ENCODE measurements around the gene CDK4. TPM values are rescaled to one million over a fixed set of nuclear protein-coding genes. Genes with fewer than 3 reads are reported as not detected.
"Not testable (repeated sequence)": the region's sequence is repeated elsewhere in the genome, so short reads cannot be mapped to it uniquely, and the experiment has no call there.

Gene CDK4
- total RNA-seq, 1 donor from 2014 or later, result 46.3 TPM

DNA sequence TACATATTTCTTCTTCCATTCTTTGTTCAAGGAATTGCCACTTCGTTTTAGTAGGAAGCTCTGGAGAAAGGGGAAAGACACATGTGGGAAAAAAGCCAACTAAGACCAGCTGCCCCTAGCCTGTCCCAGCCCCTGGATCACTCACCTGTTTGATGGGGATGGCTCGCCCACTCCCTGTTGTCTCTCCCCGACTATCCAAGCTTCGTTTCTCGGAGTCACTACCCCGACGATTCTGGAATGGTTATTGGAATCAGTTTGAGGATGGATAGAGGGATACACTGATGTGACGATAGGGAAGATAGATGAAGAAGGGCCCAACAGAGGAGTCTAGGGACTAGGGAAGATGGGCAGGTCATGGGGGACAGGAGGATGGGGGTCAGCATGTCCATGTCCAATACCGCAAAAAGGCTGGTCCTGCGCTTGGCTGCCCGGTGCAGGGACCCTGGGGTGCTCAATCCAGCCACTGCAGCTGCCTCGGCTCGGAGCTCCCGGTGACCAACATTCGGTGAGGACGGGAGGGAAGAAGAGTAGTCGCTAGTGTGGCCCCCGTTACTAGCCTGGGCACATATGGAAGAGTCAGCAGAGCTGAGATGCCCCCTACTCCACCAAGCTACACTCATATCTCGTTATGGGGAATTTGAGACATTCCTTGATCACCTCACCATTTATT, 20.6 kb downstream of the CDK4 start:
- no peak for DNase-seq (ENCODE audit: low spot score)
- intact Hi-C loops (cut with DNase I), result no loop called here

DNA sequence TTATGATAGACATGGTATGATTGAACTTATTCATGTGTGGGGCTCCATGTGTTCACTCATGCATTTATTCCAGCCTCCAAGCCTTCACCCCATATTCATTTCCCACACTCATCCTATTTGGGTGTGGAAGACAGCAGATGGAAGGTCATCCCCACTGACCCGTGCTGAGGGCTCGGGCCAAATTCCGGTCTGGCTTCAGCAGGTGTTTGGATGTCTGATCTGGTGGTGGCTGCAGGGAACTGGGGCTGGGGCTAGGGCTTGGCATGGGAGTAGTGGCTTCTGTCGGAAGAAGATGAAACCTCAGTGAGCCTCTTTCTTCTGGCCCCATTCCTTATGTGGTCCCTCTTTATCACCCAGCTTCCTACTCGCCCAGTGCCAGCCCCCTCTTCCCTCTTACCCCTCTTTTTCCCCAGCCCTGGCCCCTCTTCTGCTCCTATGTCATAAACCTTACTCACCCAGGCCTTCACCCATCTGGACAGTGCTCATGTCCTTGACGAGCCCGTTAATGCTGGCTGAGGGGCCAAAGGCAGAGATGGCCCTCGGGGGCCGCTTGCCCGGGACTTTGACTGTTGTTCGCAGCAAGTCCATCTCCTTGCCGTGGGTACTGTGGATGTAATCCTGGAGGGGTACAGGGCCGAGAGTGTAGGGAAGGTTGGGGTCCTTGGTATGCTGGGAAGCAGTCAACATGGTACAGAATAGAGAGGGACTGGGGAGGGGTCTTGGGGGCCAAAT, 21.6 kb downstream of the CDK4 start:
- no peak for DNase-seq (ENCODE audit: low spot score)
- intact Hi-C loops (cut with DNase I), result no loop called here

DNA sequence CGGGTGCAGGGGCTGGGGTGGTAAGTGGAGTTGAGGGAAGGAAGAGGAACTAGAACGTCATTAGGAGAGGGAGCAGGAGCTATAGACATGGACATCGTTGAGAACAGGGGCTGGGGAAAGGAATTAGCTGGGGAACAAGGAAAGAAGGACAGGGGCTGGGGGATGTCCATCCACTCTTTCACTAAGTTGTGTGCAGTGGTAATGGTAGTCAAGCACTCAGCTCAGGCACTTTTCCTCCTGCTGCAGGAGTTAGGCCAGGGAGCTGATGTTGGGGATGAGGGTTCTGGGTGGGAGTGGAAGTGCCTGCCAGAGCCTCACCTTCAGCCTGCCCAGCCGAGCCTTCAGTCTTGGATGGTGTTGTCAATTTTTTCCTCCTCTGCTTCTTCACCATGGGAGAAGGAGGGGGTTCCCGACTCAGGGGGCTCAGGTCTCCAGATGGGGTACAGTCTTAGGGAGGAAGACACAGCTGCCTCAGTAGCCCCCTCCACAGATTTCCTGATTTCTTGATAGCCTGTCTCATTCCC, 22.7 kb downstream of the CDK4 start:
- no peak for DNase-seq (ENCODE audit: low spot score)
- intact Hi-C loops (cut with DNase I), result no loop called here

DNA sequence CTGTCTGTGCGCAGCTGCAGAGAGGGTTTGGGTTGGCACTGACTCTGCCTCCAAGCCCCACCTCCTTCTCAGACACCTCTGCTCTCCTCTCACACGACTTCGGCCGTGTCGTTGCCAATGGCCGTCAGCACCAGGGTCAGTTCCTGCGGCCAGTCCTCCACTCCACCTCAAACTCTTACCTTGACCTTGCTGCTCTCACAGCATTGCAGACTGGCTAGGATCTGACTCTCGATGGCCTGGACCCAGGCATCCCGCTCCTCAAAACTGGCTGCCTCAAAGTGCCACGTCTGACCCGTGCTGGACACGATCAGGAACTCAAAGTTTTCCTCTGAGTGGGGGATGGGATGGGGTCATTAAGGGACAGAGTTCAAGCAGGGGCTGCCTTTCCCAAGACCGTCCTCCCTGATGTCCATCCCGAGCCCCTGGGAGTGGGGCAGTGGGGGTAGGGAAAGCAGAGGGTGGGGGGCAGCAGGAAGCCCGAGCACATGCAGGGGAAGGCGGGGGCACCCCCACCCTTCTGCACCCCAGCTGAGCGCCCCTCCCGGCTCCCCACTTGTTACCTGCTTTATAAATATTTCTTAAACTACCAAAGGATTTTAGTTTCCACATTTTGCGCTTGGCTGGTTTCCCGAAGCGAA, 24.2 kb downstream of the CDK4 start:
- DNase-seq (ENCODE audit: low spot score), result no peak
- intact Hi-C loops (cut with DNase I), result no loop called here

DNA sequence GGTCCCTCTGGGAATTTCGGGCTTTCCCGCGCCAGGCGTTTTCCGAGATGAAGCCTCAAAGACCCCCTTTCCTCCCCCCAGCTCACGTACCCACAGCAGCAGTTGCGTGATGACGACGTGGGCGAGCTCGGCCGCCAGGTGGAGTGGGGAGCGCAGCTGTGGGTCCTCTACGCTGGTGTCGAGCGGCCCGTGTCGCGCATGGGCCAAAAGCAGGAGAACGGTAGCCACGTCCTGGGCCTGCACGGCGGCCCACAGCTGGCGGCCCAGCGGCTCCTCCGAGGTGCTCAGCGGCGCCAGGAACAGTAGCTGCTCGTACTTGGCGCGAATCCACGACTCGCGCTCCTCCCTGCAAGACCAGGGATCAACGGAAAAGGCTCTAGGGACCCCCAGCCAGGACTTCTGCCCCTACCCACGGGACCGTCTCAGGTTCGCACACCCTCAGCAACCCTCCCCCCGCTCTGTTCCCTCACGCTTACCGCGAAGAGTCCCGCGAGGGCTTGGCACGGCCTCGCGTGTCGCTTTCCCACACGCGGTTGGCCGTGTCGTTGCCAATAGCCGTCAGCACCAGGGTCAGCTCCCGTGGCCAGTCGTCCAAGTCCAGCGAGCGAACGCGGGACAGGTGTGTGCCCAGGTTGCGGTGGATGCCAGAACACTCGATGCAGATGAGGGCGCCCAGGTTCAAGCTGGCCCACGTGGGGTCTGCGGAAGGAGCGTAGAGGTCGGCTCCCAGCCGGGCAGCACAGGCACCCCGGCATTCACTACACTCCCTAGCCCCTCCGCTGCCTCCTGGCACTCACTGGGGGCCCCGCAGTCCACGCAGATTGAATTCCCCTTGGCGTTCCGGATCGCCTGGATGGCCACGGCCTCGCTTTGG, 25.0 kb downstream of the CDK4 start:
- no peak for DNase-seq (ENCODE audit: low spot score)
- intact Hi-C loops (cut with DNase I), result no loop called here

DNA sequence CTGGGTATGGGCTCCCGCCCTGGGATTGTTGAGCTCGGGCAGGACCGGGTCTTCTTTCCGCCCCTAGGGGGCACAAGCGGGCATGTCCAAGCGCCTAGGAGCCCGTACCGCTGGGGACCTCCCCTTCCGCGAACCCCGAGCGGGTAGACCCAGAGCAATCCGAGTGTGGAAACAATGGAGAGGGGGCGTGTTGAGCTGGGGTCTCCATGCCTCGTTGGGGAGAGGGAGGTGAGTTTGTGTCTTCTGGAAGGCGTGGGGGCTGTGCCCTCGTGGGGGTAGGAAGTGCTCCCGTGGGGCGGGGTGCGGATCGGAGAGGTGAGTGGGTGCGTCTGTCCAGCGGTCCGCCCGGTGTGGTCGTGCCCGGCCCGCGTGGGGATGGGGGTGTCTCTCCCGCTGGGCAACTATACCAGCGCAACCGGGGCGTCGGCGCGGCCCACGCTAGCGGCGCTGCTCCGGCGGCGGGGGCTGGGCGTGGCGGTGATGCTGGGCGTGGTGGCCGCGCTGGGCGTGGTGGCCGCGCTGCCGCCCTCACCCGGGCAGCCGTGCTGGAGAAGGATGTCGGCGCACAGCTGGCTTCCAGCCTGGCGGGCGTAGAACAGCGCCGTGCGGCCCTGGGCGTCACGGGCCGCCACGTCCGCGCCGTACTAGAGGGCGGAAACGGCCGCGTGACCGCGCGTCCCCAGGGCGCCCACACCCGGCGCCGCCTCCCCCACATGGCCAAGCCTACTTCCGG, 25.8 kb downstream of the CDK4 start:
- DNase-seq (ENCODE audit: low spot score), result no peak
- intact Hi-C loops (cut with DNase I), result no loop called here

DNA sequence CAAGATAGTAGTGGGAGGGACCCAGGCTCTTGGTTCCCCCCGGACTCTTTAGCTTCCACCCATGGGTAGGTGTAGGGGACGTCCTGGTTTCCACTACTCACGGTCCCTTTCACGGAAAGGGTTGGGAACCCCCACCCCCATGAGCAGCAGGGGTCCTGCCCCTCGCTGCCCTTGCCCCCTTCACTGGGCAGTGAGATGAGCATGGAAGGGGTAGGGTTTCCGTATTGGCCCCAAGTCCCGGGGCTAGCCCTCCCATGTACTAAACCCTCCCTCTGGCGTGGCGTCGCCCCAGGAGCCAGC, 26.3 kb downstream of the CDK4 start:
- intact Hi-C loops (cut with DNase I), result no loop called here
- no peak for DNase-seq (ENCODE audit: low spot score)

DNA sequence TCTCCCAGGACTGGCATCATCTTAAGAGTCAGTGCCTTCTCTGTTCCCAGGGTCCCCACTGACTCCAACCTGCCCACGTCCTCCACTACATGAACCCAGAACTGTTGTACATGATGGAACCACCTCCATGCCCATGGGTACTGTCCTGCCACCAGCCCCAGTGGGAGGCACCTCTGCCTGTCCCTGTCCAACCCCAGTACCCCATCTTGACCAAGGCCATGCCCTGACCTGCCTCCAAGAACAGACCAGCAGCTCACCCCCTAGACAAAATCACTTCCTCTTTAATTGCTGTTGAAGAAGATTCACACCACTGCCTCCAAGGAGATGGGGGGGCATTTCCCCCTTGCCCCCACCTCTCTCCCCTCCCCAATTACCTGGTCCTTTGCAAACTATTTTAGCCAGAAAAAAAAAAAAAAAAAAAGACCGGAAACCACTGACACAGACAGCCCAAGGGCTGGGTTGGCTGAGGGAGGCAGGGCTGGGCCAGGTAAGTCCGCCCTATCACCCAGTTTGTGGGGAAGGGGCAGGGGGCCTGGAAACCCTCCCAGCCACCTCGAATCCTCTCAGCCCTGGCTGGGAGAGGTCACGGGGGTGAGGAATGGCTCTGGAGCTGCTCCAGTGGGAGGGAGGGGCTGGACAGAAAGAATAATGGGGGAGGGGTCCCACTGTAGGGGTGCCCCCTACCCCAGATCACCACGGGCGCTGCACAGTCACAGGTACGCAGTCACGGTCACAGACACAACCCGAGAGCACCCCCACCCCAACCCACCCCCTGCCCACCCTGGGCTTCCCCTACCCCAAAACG, 27.0 kb downstream of the CDK4 start:
- no peak for DNase-seq (ENCODE audit: low spot score)

DNA sequence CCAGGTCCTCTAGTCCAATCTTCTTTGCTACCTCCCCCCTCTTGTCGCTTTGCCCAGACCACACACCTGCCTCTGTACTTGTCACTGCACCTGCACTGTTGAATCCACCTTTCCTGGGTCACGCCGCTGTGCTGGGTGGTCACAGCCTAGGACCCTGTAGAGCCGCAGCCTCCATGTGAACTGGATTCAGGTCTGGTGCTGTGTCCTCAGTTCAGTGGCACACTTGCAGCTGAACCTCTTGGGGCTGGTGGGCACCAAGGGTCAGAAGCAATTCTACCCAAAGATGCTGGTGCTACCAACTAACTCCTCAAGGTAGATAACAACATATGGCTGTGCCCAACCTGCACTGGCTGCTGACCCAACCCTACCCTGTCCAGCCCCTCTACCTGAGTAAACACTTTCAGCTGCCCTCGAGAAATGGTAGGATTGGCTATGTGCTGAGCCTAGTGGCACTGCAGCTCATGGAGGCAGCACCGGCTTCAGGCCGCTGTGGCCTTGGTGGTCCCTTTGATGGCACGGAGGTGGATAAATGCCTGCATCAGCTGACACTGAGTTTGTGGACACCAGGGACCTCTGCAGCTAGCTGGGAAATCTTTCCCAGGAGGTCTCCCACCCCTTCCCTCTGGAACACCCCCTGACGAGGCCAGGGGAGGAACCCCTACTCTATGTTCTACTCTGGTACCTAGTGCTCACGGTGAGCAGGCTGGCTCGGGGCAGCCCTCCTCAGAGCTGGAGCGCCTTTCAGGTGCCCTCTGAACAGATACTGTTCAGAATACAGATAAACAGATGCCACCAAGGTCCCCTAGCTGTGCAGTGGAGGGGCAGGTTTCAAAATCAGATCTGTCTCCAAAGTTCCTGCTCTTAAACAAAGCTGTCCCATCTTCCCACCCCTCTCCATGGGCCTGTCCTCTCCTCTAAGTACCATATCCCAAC, 27.8 kb downstream of the CDK4 start:
- intact Hi-C loops (cut with DNase I), result no loop called here
- no peak for DNase-seq (ENCODE audit: low spot score)

More for the DNA sequence above, 27.0 kb downstream of the CDK4 start:
- intact Hi-C loops (cut with DNase I), result no loop called here

DNA sequence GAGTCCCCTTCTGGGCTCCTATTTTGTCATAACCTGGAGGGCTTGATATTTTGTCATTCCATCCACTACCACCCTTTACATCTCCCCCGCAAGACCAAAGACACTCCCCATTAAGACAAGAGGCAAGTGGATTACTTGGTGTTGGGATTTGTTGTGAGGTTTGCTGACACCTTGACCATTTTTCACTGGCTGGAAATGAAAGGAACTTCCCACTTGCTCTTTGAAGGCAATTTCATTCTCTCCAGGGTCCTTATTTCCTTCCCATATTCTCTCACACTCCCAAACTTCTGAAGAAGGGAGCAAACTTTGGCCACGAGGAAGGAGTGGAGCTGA, 28.5 kb downstream of the CDK4 start:
- intact Hi-C loops (cut with DNase I), result no loop called here
- no peak for DNase-seq (ENCODE audit: low spot score)

DNA sequence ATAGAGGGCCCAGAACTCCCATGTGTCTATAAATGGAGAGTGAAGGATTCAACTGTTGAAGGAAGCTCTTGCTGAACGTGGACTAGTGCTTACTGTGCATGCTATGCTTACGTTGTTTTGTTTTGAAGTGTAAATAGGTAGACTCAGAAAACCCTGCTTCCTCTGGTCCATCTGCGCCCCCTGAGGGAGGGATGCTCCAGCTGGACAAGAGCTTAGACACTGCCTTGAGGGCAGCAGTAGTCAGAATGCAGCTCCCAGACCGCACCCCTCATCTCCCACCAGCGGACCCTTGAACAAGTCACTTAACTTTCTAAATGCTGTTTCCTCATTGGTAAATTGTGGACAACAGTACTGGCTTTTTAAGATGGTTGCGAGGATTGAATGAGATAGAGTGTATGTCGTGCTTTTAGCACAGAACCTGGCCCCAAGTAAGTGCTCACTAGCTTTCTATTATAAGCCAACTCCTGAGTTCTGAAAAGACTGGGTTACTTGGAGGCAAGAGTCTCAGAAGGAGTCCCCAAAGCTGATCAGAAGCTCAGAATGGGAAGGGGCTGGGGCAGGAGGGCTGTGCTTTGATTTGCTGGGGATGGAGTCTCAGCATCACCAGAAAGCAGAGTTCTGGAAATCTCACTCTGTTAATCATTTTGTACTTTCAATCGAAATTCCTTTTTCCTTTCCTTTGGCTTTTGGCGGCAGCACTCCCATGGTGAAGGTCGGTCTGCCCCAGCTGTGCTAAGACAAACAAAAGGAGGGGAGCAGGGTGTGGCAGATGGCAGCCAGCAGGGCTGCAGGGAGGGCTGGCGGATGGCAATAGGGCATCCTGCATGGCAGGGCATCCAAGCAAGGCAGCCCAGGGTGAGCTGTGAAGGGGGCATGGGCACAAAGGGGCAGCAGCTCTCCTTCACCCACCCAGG, 29.1 kb downstream of the CDK4 start:
- intact Hi-C loops (cut with DNase I), result no loop called here
- no peak for DNase-seq (ENCODE audit: low spot score)

DNA sequence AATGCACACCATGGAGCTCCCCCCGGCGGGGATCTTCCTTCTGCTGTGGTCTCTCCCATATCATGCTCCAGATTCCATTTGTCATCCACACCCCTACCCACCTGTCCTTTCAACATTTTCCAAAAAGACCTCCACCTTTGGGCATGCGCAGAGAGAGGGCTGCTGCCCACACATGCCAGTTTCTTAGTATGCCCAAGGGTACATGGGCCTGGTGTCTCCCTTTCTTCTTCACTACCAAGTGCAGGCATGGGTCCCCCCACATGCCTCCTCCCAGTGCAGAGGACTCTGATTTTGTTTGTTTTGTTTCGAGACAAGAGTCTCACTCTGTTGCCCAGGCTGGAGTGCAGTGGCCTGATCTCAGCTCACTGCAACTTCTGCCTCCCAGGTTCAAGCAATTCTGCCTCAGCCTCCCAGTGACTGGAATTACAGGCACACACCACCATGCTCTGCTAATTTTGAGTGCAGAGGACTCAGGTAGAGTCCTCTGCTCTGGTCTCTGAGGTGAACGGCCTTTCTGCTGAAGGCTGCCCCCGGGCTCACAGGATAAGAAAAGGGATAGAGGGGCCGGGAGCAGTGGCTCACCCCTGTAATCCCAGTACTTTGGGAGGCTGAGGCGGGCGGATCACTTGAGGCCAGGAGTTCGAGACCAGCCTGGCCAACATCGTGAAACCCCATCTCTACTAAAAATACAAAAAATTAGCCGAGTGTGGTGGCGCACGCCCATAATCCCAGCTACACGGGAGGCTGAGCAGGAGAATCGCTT, 30.1 kb downstream of the CDK4 start:
- intact Hi-C loops (cut with DNase I); DNase-seq (ENCODE audit: low spot score): not testable (repeated sequence)

DNA sequence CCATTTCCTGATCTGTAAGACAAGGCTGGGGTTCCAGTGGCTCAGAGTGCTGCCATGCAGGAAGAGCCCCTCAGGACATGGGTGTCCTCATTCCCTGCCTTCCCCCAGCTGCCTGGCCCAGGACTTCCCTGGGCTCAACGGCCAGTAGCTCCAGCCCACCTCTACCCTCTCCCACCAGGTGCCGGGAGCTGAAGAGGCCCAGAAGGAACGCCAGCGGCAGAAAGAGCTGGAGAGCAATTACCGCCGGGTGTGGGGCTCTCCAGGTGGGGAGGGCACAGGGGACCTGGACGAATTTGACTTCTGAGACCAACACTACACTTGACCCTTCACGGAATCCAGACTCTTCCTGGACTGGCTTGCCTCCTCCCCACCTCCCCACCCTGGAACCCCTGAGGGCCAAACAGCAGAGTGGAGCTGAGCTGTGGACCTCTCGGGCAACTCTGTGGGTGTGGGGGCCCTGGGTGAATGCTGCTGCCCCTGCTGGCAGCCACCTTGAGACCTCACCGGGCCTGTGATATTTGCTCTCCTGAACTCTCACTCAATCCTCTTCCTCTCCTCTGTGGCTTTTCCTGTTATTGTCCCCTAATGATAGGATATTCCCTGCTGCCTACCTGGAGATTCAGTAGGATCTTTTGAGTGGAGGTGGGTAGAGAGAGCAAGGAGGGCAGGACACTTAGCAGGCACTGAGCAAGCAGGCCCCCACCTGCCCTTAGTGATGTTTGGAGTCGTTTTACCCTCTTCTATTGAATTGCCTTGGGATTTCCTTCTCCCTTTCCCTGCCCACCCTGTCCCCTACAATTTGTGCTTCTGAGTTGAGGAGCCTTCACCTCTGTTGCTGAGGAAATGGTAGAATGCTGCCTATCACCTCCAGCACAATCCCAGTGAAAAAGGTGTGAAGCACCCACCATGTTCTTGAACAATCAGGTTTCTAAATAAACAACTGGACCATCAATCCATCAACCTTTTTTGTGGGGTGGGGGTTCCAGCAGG, 31.2 kb downstream of the CDK4 start:
- DNase-seq (ENCODE audit: low spot score), result no peak
- intact Hi-C loops (cut with DNase I), result no loop called here

DNA sequence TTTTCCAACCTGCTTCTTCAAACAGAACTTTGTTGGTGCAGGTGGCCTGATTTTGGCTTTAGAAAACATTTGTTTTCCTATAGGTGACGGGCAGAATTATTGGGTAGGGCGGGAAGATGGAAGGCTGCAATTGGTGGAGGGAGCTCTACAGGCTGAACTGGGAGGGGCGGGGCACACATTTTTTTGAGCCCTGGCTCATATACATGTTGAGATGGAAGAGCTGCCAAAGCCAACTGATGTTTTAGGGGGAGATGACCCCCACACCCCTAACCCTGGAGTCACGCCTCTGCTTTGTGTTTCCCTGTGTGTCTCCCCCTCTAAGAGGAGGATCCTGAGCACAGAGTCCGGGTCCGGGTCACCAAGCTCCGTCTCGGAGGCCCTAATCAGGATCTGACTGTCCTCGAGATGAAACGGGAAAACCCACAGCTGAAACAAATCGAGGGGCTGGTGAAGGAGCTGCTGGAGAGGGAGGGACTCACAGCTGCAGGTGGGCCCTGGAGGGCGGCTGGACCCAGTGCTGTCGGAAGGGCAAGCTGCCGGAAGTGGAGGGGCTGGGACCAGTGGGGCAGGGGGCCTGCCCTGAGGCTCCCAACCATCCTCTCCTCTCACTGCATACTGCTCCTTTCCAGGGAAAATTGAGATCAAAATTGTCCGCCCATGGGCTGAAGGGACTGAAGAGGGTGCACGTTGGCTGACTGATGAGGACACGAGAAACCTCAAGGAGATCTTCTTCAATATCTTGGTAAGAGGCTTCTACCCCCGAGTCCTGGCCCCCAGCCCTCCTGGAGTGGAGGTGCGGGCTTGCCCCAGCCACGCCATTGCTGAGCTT, 32.1 kb downstream of the CDK4 start:
- intact Hi-C loops (cut with DNase I), result no loop called here
- no peak for DNase-seq (ENCODE audit: low spot score)

Measured in cardiac septum (tissue), 1 donor.